Measurements from ENCODE around the gene TRAPPC4. TPM values are rescaled to one million over a fixed set of nuclear protein-coding genes. Genes with fewer than 3 reads are reported as not detected.
"Not testable (repeated sequence)": the region's sequence is repeated elsewhere in the genome, so short reads cannot be mapped to it uniquely, and the experiment has no call there.

TRAPPC4 gene
- total RNA-seq, 1 donor from 2014 or later, result 82.6 TPM

GRCh38 chr11:119033421-119033820, 14.9 kb downstream of the TRAPPC4 start:
- not testable (repeated sequence) for DNase-seq (ENCODE audit: low spot score)

GRCh38 chr11:119034813-119035212, 16.2 kb downstream of the TRAPPC4 start:
- DNase-seq (ENCODE audit: low spot score), result no peak

- DNase-seq (ENCODE audit: low spot score), result no peak
Measured at GRCh38 chr11:119038884-119039283, 20.3 kb downstream of the TRAPPC4 start.

- DNase-seq (ENCODE audit: low spot score), result not testable (repeated sequence)
Measured at GRCh38 chr11:119039471-119039870, 20.9 kb downstream of the TRAPPC4 start.

- DNase-seq (ENCODE audit: low spot score), result no peak
Measured at GRCh38 chr11:119041821-119042514, 23.4 kb downstream of the TRAPPC4 start.

GRCh38 chr11:119042927-119043326, 24.4 kb downstream of the TRAPPC4 start:
- DNase-seq (ENCODE audit: low spot score), result no peak

GRCh38 chr11:119044708-119045107, 26.1 kb downstream of the TRAPPC4 start:
- no peak for DNase-seq (ENCODE audit: low spot score)

- no peak for DNase-seq (ENCODE audit: low spot score)
Measured at GRCh38 chr11:119046489-119046888, 27.9 kb downstream of the TRAPPC4 start.

- no peak for DNase-seq (ENCODE audit: low spot score)
Measured at GRCh38 chr11:119047205-119047604, 28.6 kb downstream of the TRAPPC4 start.

GRCh38 chr11:119048644-119049043, 30.1 kb downstream of the TRAPPC4 start:
- DNase-seq (ENCODE audit: low spot score), result no peak

- DNase-seq (ENCODE audit: low spot score), result no peak
Measured at GRCh38 chr11:119049081-119049480, 30.5 kb downstream of the TRAPPC4 start.

- DNase-seq (ENCODE audit: low spot score), result no peak
Measured at GRCh38 chr11:119051440-119052162, 33.0 kb downstream of the TRAPPC4 start.

GRCh38 chr11:119052163-119052814, 33.7 kb downstream of the TRAPPC4 start:
- DNase-seq (ENCODE audit: low spot score), result no peak

- DNase-seq (ENCODE audit: low spot score), result no peak
Measured at GRCh38 chr11:119054418-119054817, 35.9 kb downstream of the TRAPPC4 start.

GRCh38 chr11:119055901-119056300, 37.3 kb downstream of the TRAPPC4 start:
- DNase-seq (ENCODE audit: low spot score), result no peak

GRCh38 chr11:119056421-119056999, 37.9 kb downstream of the TRAPPC4 start:
- DNase-seq (ENCODE audit: low spot score), result peak; percentile 17

- DNase-seq (ENCODE audit: low spot score), result peak; percentile 99
Measured at GRCh38 chr11:119057000-119057769, 38.6 kb downstream of the TRAPPC4 start, which contains the start of gene HYOU1. Gene HYOU1, minus strand, starts transcription at chr11:119057205. Its CDS starts 1,045 bp downstream, at chr11:119056160.

GRCh38 chr11:119059128-119059527, 40.6 kb downstream of the TRAPPC4 start:
- DNase-seq (ENCODE audit: low spot score), result not testable (repeated sequence)

- DNase-seq (ENCODE audit: low spot score), result no peak
Measured at GRCh38 chr11:119061256-119061655, 42.7 kb downstream of the TRAPPC4 start.

GRCh38 chr11:119062779-119063178, 44.2 kb downstream of the TRAPPC4 start:
- no peak for DNase-seq (ENCODE audit: low spot score)

- no peak for DNase-seq (ENCODE audit: low spot score)
Measured at GRCh38 chr11:119065369-119065768, 46.8 kb downstream of the TRAPPC4 start.

Data from mucosa of gallbladder (tissue), 1 donor.